ENCODE results near the gene ALDH1A3. TPM values are rescaled to one million over a fixed set of nuclear protein-coding genes. Genes with fewer than 3 reads are reported as not detected.

The ALDH1A3 gene
- total RNA-seq, 1 donor: 54.6 TPM

DNA sequence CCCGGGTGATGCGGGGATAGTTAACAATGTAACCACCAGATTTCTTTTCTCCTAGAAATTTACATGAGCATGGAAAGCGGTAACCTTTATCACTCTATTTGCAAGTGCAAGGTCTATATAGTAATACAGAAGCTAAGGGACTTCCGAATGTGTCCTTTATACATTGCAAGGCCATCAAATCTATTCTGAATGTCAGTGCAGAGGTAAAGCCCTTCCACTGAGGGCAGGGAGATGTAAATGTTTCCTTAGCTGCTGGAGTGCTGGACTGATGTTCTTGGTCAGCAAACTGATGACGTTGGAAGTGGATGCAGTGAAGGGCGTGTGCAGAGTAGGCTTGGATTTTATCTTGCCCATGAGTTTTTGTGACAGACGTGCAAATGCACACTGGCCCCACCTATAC is 6.2 kb downstream of the ALDH1A3 start:
- DNase-seq (ENCODE audit: insufficient read length, low spot score, missing footprints): peak; percentile 45
- no peak overlapping the region for H2AFZ ChIP-seq (ENCODE audit: low read length)
- H3K4me3 ChIP-seq (ENCODE audit: insufficient read depth, low read length): no peak overlapping the region
- no peaks in the 10 kb centered on the region for H3K36me3 ChIP-seq (ENCODE audit: insufficient read depth, low read length)
- H3K79me2 ChIP-seq (ENCODE audit: insufficient read depth, low read length): no peaks in the 10 kb centered on the region
- H4K20me1 ChIP-seq (ENCODE audit: insufficient read depth, low read length): no peaks in the 10 kb centered on the region
- no peaks in the 10 kb centered on the region for H3K9me3 ChIP-seq (ENCODE audit: low read depth, low read length)
- TF ChIP-seq, protein P1, sequence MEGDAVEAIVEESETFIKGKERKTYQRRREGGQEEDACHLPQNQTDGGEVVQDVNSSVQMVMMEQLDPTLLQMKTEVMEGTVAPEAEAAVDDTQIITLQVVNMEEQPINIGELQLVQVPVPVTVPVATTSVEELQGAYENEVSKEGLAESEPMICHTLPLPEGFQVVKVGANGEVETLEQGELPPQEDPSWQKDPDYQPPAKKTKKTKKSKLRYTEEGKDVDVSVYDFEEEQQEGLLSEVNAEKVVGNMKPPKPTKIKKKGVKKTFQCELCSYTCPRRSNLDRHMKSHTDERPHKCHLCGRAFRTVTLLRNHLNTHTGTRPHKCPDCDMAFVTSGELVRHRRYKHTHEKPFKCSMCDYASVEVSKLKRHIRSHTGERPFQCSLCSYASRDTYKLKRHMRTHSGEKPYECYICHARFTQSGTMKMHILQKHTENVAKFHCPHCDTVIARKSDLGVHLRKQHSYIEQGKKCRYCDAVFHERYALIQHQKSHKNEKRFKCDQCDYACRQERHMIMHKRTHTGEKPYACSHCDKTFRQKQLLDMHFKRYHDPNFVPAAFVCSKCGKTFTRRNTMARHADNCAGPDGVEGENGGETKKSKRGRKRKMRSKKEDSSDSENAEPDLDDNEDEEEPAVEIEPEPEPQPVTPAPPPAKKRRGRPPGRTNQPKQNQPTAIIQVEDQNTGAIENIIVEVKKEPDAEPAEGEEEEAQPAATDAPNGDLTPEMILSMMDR (IDR thresholded peaks at IDR 0.05; ENCODE audit: extremely low read depth, low read depth, low read length): no peak
- peaks cover under 1% of the 10 kb centered on the region for H3K27me3 ChIP-seq (ENCODE audit: insufficient read depth, low read length)
- H3K4me2 ChIP-seq (ENCODE audit: insufficient read depth, low read length): no peak overlapping the region
- no peak overlapping the region for H3K27ac ChIP-seq (ENCODE audit: low read depth, low read length)
- peaks cover 18% of the 10 kb centered on the region for H3K4me1 ChIP-seq (ENCODE audit: insufficient read depth, low read length)

DNA sequence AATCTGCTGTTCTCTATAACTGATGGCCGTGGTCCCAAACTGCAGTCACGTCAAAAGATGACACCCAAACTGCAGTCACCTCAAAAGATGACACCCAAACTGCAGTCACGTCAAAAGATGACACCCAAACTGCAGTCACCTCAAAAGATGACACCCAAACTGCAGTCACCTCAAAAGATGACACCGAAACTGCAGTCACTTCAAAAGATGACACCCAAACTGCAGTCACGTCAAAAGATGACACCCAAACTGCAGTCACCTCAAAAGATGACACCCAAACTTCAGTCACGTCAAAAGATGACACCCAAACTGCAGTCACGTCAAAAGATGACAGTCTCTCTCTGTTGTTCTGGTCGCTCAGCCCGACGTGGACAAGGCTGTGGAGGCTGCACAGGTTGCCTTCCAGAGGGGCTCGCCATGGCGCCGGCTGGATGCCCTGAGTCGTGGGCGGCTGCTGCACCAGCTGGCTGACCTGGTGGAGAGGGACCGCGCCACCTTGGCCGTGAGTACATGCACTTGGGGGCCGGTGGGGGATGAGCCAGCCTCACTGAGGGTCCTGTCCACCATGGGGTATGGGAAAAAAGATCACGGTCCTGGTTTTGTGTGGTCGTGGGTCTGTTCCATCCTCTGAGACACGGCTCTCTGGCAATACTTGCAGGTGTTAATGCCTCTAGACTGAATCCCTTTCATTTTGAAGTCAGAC is 7.7 kb downstream of the ALDH1A3 start:
- H3K27ac ChIP-seq (ENCODE audit: low read depth, low read length): no peak overlapping the region
- H3K4me3 ChIP-seq (ENCODE audit: insufficient read depth, low read length): no peak overlapping the region
- DNase-seq (ENCODE audit: insufficient read length, low spot score, missing footprints): no peak
- no peaks in the 10 kb centered on the region for H3K36me3 ChIP-seq (ENCODE audit: insufficient read depth, low read length)
- no peak overlapping the region for H2AFZ ChIP-seq (ENCODE audit: low read length)
- no peak overlapping the region for H3K4me2 ChIP-seq (ENCODE audit: insufficient read depth, low read length)
- TF ChIP-seq, protein P1 (IDR thresholded peaks at IDR 0.05; ENCODE audit: extremely low read depth, low read depth, low read length): no peak
- H3K9me3 ChIP-seq (ENCODE audit: low read depth, low read length): no peaks in the 10 kb centered on the region
- no peaks in the 10 kb centered on the region for H4K20me1 ChIP-seq (ENCODE audit: insufficient read depth, low read length)
- H3K79me2 ChIP-seq (ENCODE audit: insufficient read depth, low read length): no peaks in the 10 kb centered on the region
- H3K27me3 ChIP-seq (ENCODE audit: insufficient read depth, low read length): no peaks in the 10 kb centered on the region
- H3K4me1 ChIP-seq (ENCODE audit: insufficient read depth, low read length): peaks cover 24% of the 10 kb centered on the region

DNA sequence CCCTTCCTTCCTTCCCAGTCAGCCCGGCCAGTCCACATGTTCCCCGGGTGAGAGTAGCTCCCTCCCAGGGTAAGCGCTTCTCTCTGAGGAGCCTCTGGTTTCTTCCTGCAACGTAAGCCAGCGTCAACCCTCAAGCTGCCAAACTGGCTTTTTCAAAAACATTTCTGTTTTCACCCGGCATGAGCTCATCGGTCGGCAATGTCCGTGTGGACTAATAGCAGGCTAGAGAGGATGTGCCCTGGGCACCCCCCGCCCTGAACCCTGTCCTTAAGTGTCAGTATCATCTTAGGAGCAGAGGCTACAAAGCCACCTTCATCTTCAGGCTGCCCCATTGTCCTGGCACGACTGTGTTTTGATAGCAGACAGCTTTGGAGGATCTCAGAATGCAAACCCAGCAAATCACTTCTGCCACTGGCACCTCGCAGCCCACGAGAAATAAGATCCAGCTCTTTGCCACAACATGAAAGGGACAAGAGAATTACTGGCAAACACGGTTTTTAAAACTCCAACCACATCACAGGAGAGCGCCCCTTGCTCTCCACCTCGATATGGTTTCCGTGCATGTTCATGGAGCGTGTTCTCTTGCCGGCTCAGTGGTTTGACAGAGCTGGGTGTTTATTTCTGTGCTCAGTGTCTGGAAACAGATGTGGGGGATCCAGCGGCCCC is 9.9 kb downstream of the ALDH1A3 start:
- TF ChIP-seq, protein P1 (IDR thresholded peaks at IDR 0.05; ENCODE audit: extremely low read depth, low read depth, low read length): no peak

DNA sequence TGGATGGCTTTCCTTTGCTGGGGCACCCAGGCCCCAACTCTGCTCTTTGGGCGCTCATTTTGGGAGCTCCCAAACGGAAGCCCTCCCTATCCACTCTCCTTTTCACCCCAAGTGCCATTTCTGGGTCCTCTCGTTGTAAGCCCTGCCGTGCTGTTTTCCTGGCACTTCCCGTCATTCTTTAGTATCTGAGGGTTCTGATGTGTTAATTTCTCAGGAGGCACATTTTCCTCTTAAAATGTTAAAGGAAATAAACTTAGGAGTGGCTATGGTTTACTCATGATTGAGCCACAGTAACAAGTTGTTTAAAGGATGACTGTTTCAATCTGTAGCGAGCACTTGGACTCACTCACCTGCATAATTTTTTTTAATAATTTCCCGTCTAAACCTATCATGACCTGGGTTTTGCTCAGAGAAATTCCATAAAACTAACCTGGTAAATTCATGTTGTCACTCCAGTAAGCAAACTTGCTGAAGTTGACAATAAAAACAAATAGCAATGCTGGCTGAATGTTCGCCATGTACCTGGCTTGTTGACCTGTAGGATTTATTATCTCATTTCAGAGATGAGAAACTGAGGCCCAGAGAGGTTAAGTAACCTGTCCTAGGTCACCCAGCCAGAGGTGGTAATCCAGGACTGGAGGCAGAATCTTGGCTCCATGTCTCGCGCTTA is 10.6 kb downstream of the ALDH1A3 start:
- Histone ChIP-seq H3K4me3 (ENCODE audit: insufficient read depth, low read length) (no peak overlapping the region), H3K27me3 (ENCODE audit: insufficient read depth, low read length) (no peaks in the 10 kb centered on the region), H4K20me1 (ENCODE audit: insufficient read depth, low read length) (no peaks in the 10 kb centered on the region), H3K4me1 (ENCODE audit: insufficient read depth, low read length) (peaks cover 24% of the 10 kb centered on the region), H2AFZ (ENCODE audit: low read length) (peak overlapping the region; percentile 95), H3K79me2 (ENCODE audit: insufficient read depth, low read length) (no peaks in the 10 kb centered on the region), H3K36me3 (ENCODE audit: insufficient read depth, low read length) (no peaks in the 10 kb centered on the region), H3K4me2 (ENCODE audit: insufficient read depth, low read length) (peak overlapping the region; percentile 81), H3K9me3 (ENCODE audit: low read depth, low read length) (no peaks in the 10 kb centered on the region), H3K27ac (ENCODE audit: low read depth, low read length) (peak overlapping the region; percentile 88)
- TF ChIP-seq, protein P1 (IDR thresholded peaks at IDR 0.05; ENCODE audit: extremely low read depth, low read depth, low read length): no peak
- DNase-seq (ENCODE audit: insufficient read length, low spot score, missing footprints): peak; percentile 50

More for the DNA sequence above, 9.9 kb downstream of the ALDH1A3 start:
- no peaks in the 10 kb centered on the region for H4K20me1 ChIP-seq (ENCODE audit: insufficient read depth, low read length)
- no peaks in the 10 kb centered on the region for H3K9me3 ChIP-seq (ENCODE audit: low read depth, low read length)
- no peaks in the 10 kb centered on the region for H3K27me3 ChIP-seq (ENCODE audit: insufficient read depth, low read length)
- peak overlapping the region; percentile 95 for H2AFZ ChIP-seq (ENCODE audit: low read length)
- H3K4me1 ChIP-seq (ENCODE audit: insufficient read depth, low read length): peaks cover 24% of the 10 kb centered on the region
- H3K4me3 ChIP-seq (ENCODE audit: insufficient read depth, low read length): peak overlapping the region; percentile 60
- no peaks in the 10 kb centered on the region for H3K36me3 ChIP-seq (ENCODE audit: insufficient read depth, low read length)
- peak overlapping the region; percentile 88 for H3K27ac ChIP-seq (ENCODE audit: low read depth, low read length)
- peak; percentile 96 for DNase-seq (ENCODE audit: insufficient read length, low spot score, missing footprints)
- peak overlapping the region; percentile 81 for H3K4me2 ChIP-seq (ENCODE audit: insufficient read depth, low read length)
- no peaks in the 10 kb centered on the region for H3K79me2 ChIP-seq (ENCODE audit: insufficient read depth, low read length)
